M059J (cell line): ENCODE measurements around the gene CDON. TPM values are rescaled to one million over a fixed set of nuclear protein-coding genes. Genes with fewer than 3 reads are reported as not detected.

ENCODE experiments used
- DNase-seq: peaks from one replicate; pipeline ENCODE4 v3.0.0-alpha.2; 2012; ENCODE audit warnings: low read depth
- total RNA-seq: library from RNA; depleted of rRNA; stranded (reverse); fragments of >200 nt; shearing (Covaris generic); gene quantifications from 2 replicates; pipeline ENCODE4 v1.2.3, GENCODE V29; 2014; rRNA removed

CDON gene
- 8.1 and 24.2 TPM in 2 replicates for total RNA-seq

GRCh38 chr11:126062679-126063506, at the start of gene CDON:
Gene CDON, minus strand, starts transcription at chr11:126062866. Its CDS starts 39,390 bp downstream, at chr11:126023476.
- peak; percentile 88 for DNase-seq

- DNase-seq = no peak
Measured at GRCh38 chr11:126111458-126112116, 48.9 kb upstream of the CDON start.

- DNase-seq = peak; percentile 97
Measured at GRCh38 chr11:126109941-126110731, 47.5 kb upstream of the CDON start.

GRCh38 chr11:126106594-126107328, 44.1 kb upstream of the CDON start:
- no peak for DNase-seq

GRCh38 chr11:126105748-126106080, 43.0 kb upstream of the CDON start:
- DNase-seq = no peak

- DNase-seq = no peak
Measured at GRCh38 chr11:126105022-126105747, 42.5 kb upstream of the CDON start.

- no peak for DNase-seq
Measured at GRCh38 chr11:126104420-126104819, 41.8 kb upstream of the CDON start.

- no peak for DNase-seq
Measured at GRCh38 chr11:126103150-126103549, 40.5 kb upstream of the CDON start.

- DNase-seq = no peak
Measured at GRCh38 chr11:126102436-126102981, 39.8 kb upstream of the CDON start.

- no peak for DNase-seq
Measured at GRCh38 chr11:126101930-126102283, 39.2 kb upstream of the CDON start.

- DNase-seq = no peak
Measured at GRCh38 chr11:126101251-126101929, 38.7 kb upstream of the CDON start.

- DNase-seq = no peak
Measured at GRCh38 chr11:126100716-126101115, 38.0 kb upstream of the CDON start.

- DNase-seq = no peak
Measured at GRCh38 chr11:126098204-126098769, 35.6 kb upstream of the CDON start.

GRCh38 chr11:126095745-126096144, 33.1 kb upstream of the CDON start:
- DNase-seq = no peak

GRCh38 chr11:126090452-126090851, 27.8 kb upstream of the CDON start:
- DNase-seq = no peak

- no peak for DNase-seq
Measured at GRCh38 chr11:126088999-126089398, 26.3 kb upstream of the CDON start.

- no peak for DNase-seq
Measured at GRCh38 chr11:126086248-126086647, 23.6 kb upstream of the CDON start.

GRCh38 chr11:126084608-126084912, 21.9 kb upstream of the CDON start:
- DNase-seq = peak; percentile 26

- DNase-seq = no peak
Measured at GRCh38 chr11:126083829-126084607, 21.4 kb upstream of the CDON start.
